Right lobe of liver (tissue), 6 donors: ENCODE data around the gene C9orf152. TPM values are rescaled to one million over a fixed set of nuclear protein-coding genes. Genes with fewer than 3 reads are reported as not detected.

ENCODE experiments used
- ATAC-seq, 4 donors: fragments of 200-7000 bp; cut with Tn5 transposase; one replicate each; pipeline ENCODE4 v1.9.1; 2020; ENCODE audit warnings: mild to moderate bottlenecking in 4 of 4, moderate library complexity in 4 of 4
- DNase-seq, 3 donors: peaks; one replicate each; pipeline ENCODE4 v3.0.0-alpha.2; 2020
- H3K27ac ChIP-seq, 3 donors: fragments of 200-600 bp; one replicate each; pipeline ENCODE4 v1.8.0; 2022
- H3K27me3 ChIP-seq, 2 donors: fragments of 200-600 bp; one replicate each; pipeline ENCODE4 v1.8.0; 2022
- H3K36me3 ChIP-seq, 4 donors: fragments of 200-600 bp; sonication (generic) in 1 of 4; one replicate each; pipeline versions ENCODE4 v1.5.1 to v1.8.0; 2017 to 2022; ENCODE audit warnings: control low read depth in 1 of 4
- H3K4me1 ChIP-seq, 4 donors: fragments of 200-600 bp; sonication (generic) in 1 of 4; one replicate each; pipeline versions ENCODE4 v1.5.1 to v1.8.0; 2017 to 2022; ENCODE audit warnings: control low read depth in 1 of 4
- H3K4me3 ChIP-seq, 3 donors: fragments of 200-600 bp; one replicate each; pipeline ENCODE4 v1.8.0; 2022
- H3K9me3 ChIP-seq, 4 donors: fragments of 200-600 bp; sonication (generic) in 1 of 4; one replicate each; pipeline versions ENCODE4 v1.5.1 to v1.8.0; 2017 to 2022; ENCODE audit warnings: control low read depth in 1 of 4
- POLR2A ChIP-seq: fragments of 450-650 bp; IDR thresholded peaks from one replicate; pipeline ENCODE4 v1.6.1; 2017; ENCODE audit warnings: antibody characterized with exemption, mild to moderate bottlenecking
- WGBS: methylation state at CpG from one replicate; pipeline ENCODE4 v1.1.6; 2018; ENCODE audit warnings: low coverage, low lambda C conversion rate; ENCODE audit not compliant: insufficient coverage; ENCODE audit errors: missing lambda C conversion rate; 5-methylcytosine and 5-hydroxymethylcytosine counted together
- intact Hi-C, 2 donors: fragments of 100-400 bp; cut with DNase I; formaldehyde crosslinking; loops; one replicate each; pipeline versions ENCODE4 v1.11.2 to v1.14.1; 2022
- total RNA-seq, 6 experiments: library from RNA; depleted of rRNA in 2 of 6; stranded (reverse); fragments of >200 nt in 2 of 6; fragmentation: NEBNext Ultra II Directional in 3 of 6; extraction: Animal tissue kit (Norgen Biotek cat#: 25700) in 3 of 6; gene quantifications; one replicate each; pipeline versions ENCODE4 v1.1.0 to v1.2.4, GENCODE V29; 2016 to 2023
- TF ChIP-seq, protein P1 (sequence below), 4 donors: fragments of 200-600 bp in 3 of 4; fragments of 450-650 bp in 1 of 4; IDR thresholded peaks; one replicate each; pipeline versions ENCODE4 v1.5.1 to v1.8.0; 2016 to 2022; ENCODE audit warnings: antibody characterized with exemption in 4 of 4, mild to moderate bottlenecking in 2 of 4
- donor health status: DM: no; HTN: yes; CAD: no.
- donor health status: DM: no; HTN: no; CAD: no.
- donor health status: DM: no; HTN: no; CAD: no.
- donor health status: DM: no; HTN: yes; CAD: no.
- donor health status: DM: no; HTN: yes; CAD: no.

C9orf152 gene
- total RNA-seq, 6 experiments from 2014 or later = 0.06 to 3.5 (median 0.74) TPM; not detected in 2

DNA sequence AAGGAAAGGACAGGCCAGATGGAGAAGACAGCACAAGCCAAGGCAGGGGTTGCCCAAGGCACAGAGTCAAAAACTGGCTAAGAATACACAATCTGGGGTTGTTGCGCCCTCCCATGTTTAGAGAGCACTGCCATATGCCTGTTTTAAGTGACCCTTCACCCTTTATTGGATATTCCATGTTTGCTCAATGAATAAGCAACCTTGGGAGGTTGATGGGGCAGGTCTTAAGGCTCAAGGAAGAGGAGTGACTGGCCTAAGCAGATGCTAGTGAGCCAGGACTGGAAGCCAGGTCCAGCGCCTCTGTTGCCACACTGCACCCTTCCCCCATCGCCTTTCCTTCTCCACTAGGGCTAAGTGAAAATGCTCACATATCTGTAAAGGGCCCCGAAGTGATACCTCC lies 41.6 kb upstream of the C9orf152 start:
- WGBS = no CpG with 5 or more reads among the region's 4 CpGs
- H3K27ac ChIP-seq = no peak overlapping the region
- intact Hi-C loops = no loop called here
- ATAC-seq = peak in 1 of 4 donors; percentile 2
- H3K36me3 ChIP-seq = peaks cover 0 to 43% (median 5%) of the 10 kb centered on the region in 4 donors
- H3K4me3 ChIP-seq = no peak overlapping the region
- no peak for TF ChIP-seq POLR2A
- TF ChIP-seq, protein P1, sequence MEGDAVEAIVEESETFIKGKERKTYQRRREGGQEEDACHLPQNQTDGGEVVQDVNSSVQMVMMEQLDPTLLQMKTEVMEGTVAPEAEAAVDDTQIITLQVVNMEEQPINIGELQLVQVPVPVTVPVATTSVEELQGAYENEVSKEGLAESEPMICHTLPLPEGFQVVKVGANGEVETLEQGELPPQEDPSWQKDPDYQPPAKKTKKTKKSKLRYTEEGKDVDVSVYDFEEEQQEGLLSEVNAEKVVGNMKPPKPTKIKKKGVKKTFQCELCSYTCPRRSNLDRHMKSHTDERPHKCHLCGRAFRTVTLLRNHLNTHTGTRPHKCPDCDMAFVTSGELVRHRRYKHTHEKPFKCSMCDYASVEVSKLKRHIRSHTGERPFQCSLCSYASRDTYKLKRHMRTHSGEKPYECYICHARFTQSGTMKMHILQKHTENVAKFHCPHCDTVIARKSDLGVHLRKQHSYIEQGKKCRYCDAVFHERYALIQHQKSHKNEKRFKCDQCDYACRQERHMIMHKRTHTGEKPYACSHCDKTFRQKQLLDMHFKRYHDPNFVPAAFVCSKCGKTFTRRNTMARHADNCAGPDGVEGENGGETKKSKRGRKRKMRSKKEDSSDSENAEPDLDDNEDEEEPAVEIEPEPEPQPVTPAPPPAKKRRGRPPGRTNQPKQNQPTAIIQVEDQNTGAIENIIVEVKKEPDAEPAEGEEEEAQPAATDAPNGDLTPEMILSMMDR (IDR thresholded peaks at IDR 0.05) = no peak
- no peaks in the 10 kb centered on the region for H3K27me3 ChIP-seq
- no peaks in the 10 kb centered on the region for H3K9me3 ChIP-seq
- H3K4me1 ChIP-seq = peaks cover 0 to 50% (median 8%) of the 10 kb centered on the region in 4 donors
- no peak for DNase-seq

DNA sequence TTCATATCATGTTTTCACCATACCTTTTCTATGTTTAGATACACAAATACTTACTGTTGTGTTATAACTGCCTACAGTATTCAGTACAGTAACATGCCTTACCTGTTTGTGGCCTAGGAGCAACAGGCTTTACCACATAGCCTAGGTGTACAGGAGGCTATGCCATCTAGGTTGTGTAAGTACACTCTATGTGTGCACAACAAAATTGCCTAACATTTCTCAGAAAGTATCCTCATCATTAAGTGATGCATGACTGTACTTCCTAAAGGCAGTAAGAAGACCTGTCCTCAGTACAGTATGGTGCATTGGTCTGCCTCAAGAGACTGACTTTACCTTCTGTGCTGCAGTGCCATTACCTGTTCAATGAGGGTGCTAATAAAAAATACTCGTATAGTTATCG lies 40.4 kb upstream of the C9orf152 start:
- peaks cover 0 to 45% (median 6%) of the 10 kb centered on the region in 4 donors for H3K4me1 ChIP-seq
- TF ChIP-seq, protein P1 (IDR thresholded peaks at IDR 0.05) = no peak
- no peak for TF ChIP-seq POLR2A
- H3K36me3 ChIP-seq = peaks cover 0 to 53% (median 5%) of the 10 kb centered on the region in 4 donors
- H3K9me3 ChIP-seq = no peaks in the 10 kb centered on the region
- no peak for DNase-seq
- 100% methylated on average over 2 of the region's 2 CpGs for WGBS
- no peak overlapping the region for H3K4me3 ChIP-seq
- no peak overlapping the region for H3K27ac ChIP-seq
- H3K27me3 ChIP-seq = no peaks in the 10 kb centered on the region
- peak; percentile 34 to 83 (median 71) for ATAC-seq
- intact Hi-C loops = no loop called here

DNA sequence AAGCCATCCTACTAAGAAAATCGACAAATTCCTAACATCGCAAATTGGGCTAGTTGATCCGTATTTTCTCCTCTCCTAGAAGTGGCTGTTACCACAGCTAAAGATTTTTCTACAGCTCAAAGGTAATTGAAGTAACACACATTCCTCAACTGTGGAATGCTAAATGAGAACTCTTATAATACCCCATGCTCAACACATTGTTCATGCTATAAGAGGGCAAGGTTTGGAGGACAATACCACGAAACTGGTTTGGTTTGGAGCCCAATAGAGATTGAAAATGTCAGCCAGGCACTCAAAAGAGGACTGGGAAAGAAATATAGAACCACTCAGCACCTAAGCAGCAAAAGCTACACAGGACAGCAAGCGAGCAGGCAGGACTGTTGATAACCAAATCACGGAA lies 38.3 kb upstream of the C9orf152 start:
- Histone ChIP-seq H3K9me3 (no peaks in the 10 kb centered on the region), H3K27ac (no peak overlapping the region), H3K4me1 (peaks cover 0 to 32% (median 3%) of the 10 kb centered on the region in 4 donors), H3K27me3 (no peaks in the 10 kb centered on the region), H3K36me3 (peaks cover 0 to 53% (median 5%) of the 10 kb centered on the region in 4 donors), H3K4me3 (no peak overlapping the region)
- 91% methylated on average over 5 of the region's 6 CpGs for WGBS
- no peak for TF ChIP-seq POLR2A
- TF ChIP-seq, protein P1 (IDR thresholded peaks at IDR 0.05) = no peak
- ATAC-seq = no peak
- intact Hi-C loops = no loop called here
- no peak for DNase-seq

DNA sequence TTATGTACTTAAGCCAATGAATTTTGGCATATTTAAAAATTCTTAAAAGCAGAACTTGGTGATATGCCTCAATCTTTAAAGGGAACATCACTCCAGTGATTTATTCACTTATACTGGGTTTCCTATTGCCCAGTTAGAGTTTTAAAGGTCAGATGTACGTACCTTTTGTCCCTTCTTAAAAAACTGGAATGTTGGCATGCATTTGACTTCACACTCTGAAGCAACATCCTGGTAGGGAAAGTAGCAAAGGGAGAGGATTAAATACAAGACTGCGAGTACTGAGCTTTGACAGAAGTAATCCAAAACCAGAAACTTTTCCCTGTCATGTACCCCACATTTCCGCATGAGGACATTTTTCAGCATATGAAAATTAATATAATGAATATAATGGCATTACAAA lies 36.7 kb upstream of the C9orf152 start:
- no peak for DNase-seq
- ATAC-seq = no peak
- peak overlapping the region in 1 of 3 donors; percentile 30 for H3K27ac ChIP-seq
- no peaks in the 10 kb centered on the region for H3K9me3 ChIP-seq
- intact Hi-C loops = no loop called here
- H3K4me1 ChIP-seq = peaks cover 0 to 25% (median 3%) of the 10 kb centered on the region in 4 donors
- 55% methylated on average over 3 of the region's 3 CpGs for WGBS
- peaks cover 0 to 45% (median 3%) of the 10 kb centered on the region in 4 donors for H3K36me3 ChIP-seq
- no peak overlapping the region for H3K4me3 ChIP-seq
- H3K27me3 ChIP-seq = no peaks in the 10 kb centered on the region
- TF ChIP-seq, protein P1 (IDR thresholded peaks at IDR 0.05) = no peak
- TF ChIP-seq POLR2A = no peak
